Mesendoderm (in vitro differentiated cells): ENCODE results near the gene ACSS2.

ENCODE experiments used
- DNase-seq: peaks from one replicate; pipeline ENCODE4 v3.0.0; 2013
- H2AK5ac ChIP-seq: 2 replicates; pipeline ENCODE4 v1.6.1; 2013; ENCODE audit warnings: low read length, inconsistent platforms
- H2BK120ac ChIP-seq: 2 replicates; pipeline ENCODE4 v1.6.1; 2013; ENCODE audit warnings: low read depth, mild to moderate bottlenecking, low read length, moderate library complexity, mixed read lengths
- H2BK15ac ChIP-seq: replicated peaks from 2 replicates; pipeline ENCODE4 v1.6.1; 2013; ENCODE audit warnings: low read depth, mild to moderate bottlenecking, moderate library complexity
- H2BK5ac ChIP-seq: 2 replicates; pipeline ENCODE4 v1.6.1; 2013; ENCODE audit warnings: low read length, inconsistent platforms
- H3K18ac ChIP-seq: 2 replicates; pipeline ENCODE4 v1.6.1; 2013; ENCODE audit warnings: mild to moderate bottlenecking, low read length, mixed read lengths
- H3K23ac ChIP-seq: one replicate; pipeline ENCODE4 v1.6.1; 2013; ENCODE audit warnings: low read length
- H3K27ac ChIP-seq: 2 replicates; pipeline ENCODE4 v1.5.1; 2013; ENCODE audit warnings: low read depth, mild to moderate bottlenecking, inconsistent platforms, low read length, moderate library complexity
- H3K27me3 ChIP-seq: 2 replicates; pipeline ENCODE4 v1.6.1; 2013; ENCODE audit warnings: low read length, control low read depth, mild to moderate bottlenecking, inconsistent platforms; ENCODE audit not compliant: insufficient read depth, poor library complexity
- H3K36me3 ChIP-seq: 2 replicates; pipeline ENCODE4 v1.6.1; 2013; ENCODE audit warnings: low read length, inconsistent platforms; ENCODE audit not compliant: control insufficient read depth, insufficient read depth
- H3K4ac ChIP-seq: one replicate; pipeline ENCODE4 v1.6.1; 2013; ENCODE audit warnings: low read depth, mild to moderate bottlenecking, low read length, moderate library complexity
- H3K4me1 ChIP-seq: 2 replicates; pipeline ENCODE4 v1.6.1; 2013; ENCODE audit warnings: low read depth, low read length, inconsistent platforms; ENCODE audit not compliant: control insufficient read depth
- H3K4me2 ChIP-seq: 2 replicates; pipeline ENCODE4 v1.6.1; 2013; ENCODE audit warnings: low read length
- H3K4me3 ChIP-seq: 2 replicates; pipeline ENCODE4 v1.5.1; 2013; ENCODE audit warnings: mild to moderate bottlenecking, low read length
- H3K56ac ChIP-seq: one replicate; pipeline ENCODE4 v1.6.1; 2013; ENCODE audit warnings: low read length
- H3K79me1 ChIP-seq: 2 replicates; pipeline ENCODE4 v1.6.1; 2013; ENCODE audit warnings: low read length, inconsistent platforms
- H3K79me2 ChIP-seq: 2 replicates; pipeline ENCODE4 v1.6.1; 2013; ENCODE audit warnings: mild to moderate bottlenecking, low read length; ENCODE audit not compliant: control insufficient read depth, insufficient read depth
- H3K9ac ChIP-seq: 2 replicates; pipeline ENCODE4 v1.6.1; 2013; ENCODE audit warnings: low read length, inconsistent platforms
- H4K5ac ChIP-seq: one replicate; pipeline ENCODE4 v1.6.1; 2013; ENCODE audit warnings: low read length
- H4K8ac ChIP-seq: one replicate; pipeline ENCODE4 v1.6.1; 2013; ENCODE audit warnings: low read depth, mild to moderate bottlenecking, control low read depth, low read length, moderate library complexity
- WGBS: extraction: QIAGEN DNeasy Blood & Tissue Kit; methylation state at CpG from one replicate; pipeline ENCODE4 v1.1.7; 2013; ENCODE audit warnings: low lambda C conversion rate, missing lambda C conversion rate; ENCODE audit not compliant: insufficient coverage; ENCODE audit errors: extremely low coverage; 5-methylcytosine and 5-hydroxymethylcytosine counted together

The ACSS2 gene

GRCh38 chr20:34871320-34871926 is 5.0 kb upstream of the ACSS2 start:
- Histone ChIP-seq H3K9ac (peak overlapping the region; percentile 11), H3K79me2 (no peaks in the 10 kb centered on the region), H3K56ac (peak overlapping the region; percentile 84), H4K5ac (no peak overlapping the region), H3K23ac (no peak overlapping the region), H2BK120ac (no peak overlapping the region), H3K27ac (no peak overlapping the region), H2AK5ac (no peak overlapping the region), H3K79me1 (peaks cover 3% of the 10 kb centered on the region), H2BK5ac (no peak overlapping the region), H3K4me3 (no peak overlapping the region), H3K36me3 (no peaks in the 10 kb centered on the region), H3K18ac (no peak overlapping the region), H2BK15ac (no peak overlapping the region), H3K27me3 (no peaks in the 10 kb centered on the region), H3K4me2 (no peak overlapping the region), H3K4me1 (peaks cover 3% of the 10 kb centered on the region), H3K4ac (no peak overlapping the region), H4K8ac (no peak overlapping the region)
- WGBS, result 100% methylated on average over 1 of the region's 7 CpGs
- no peak for DNase-seq

- H3K79me1 ChIP-seq, result peaks cover 3% of the 10 kb centered on the region
- no peaks in the 10 kb centered on the region for H3K27me3 ChIP-seq
- no peak overlapping the region for H2BK5ac ChIP-seq
- H2BK120ac ChIP-seq, result no peak overlapping the region
- no peak for DNase-seq
- no peak overlapping the region for H3K23ac ChIP-seq
- no peaks in the 10 kb centered on the region for H3K79me2 ChIP-seq
- no peak overlapping the region for H3K27ac ChIP-seq
- peaks cover 3% of the 10 kb centered on the region for H3K4me1 ChIP-seq
- H4K5ac ChIP-seq, result no peak overlapping the region
- no peak overlapping the region for H2BK15ac ChIP-seq
- no peak overlapping the region for H4K8ac ChIP-seq
- no peaks in the 10 kb centered on the region for H3K36me3 ChIP-seq
- H3K9ac ChIP-seq, result peak overlapping the region; percentile 78
- no CpG with 5 or more reads among the region's 10 CpGs for WGBS
- H3K4me3 ChIP-seq, result peak overlapping the region; percentile 72
- H3K56ac ChIP-seq, result peak overlapping the region; percentile 84
- H3K4ac ChIP-seq, result no peak overlapping the region
- no peak overlapping the region for H2AK5ac ChIP-seq
- peak overlapping the region; percentile 93 for H3K4me2 ChIP-seq
- peak overlapping the region; percentile 46 for H3K18ac ChIP-seq
Measured at GRCh38 chr20:34871966-34872621, 4.3 kb upstream of the ACSS2 start.

- no peak within 1 kb of the TSS for H3K27ac ChIP-seq
- H3K4ac ChIP-seq, result no peak within 1 kb of the TSS
- H3K4me2 ChIP-seq, result peak within 1 kb of the TSS; percentile 93
- no peak within 1 kb of the TSS for H2BK5ac ChIP-seq
- peak within 1 kb of the TSS; percentile 78 for H3K9ac ChIP-seq
- H3K27me3 ChIP-seq, result no peaks in the 10 kb centered on the region
- no peak within 1 kb of the TSS for H3K23ac ChIP-seq
- peak within 1 kb of the TSS; percentile 46 for H3K18ac ChIP-seq
- H2BK120ac ChIP-seq, result no peak within 1 kb of the TSS
- H3K4me3 ChIP-seq, result peak within 1 kb of the TSS; percentile 72
- peaks cover 3% of the 10 kb centered on the region for H3K79me1 ChIP-seq
- DNase-seq, result peak; percentile 84
- no peak within 1 kb of the TSS for H2BK15ac ChIP-seq
- no peak within 1 kb of the TSS for H4K8ac ChIP-seq
- WGBS, result no CpG with 5 or more reads among the region's 52 CpGs
- peaks cover 3% of the 10 kb centered on the region for H3K4me1 ChIP-seq
- no peaks in the 10 kb centered on the region for H3K36me3 ChIP-seq
- H2AK5ac ChIP-seq, result no peak within 1 kb of the TSS
- H3K79me2 ChIP-seq, result no peaks in the 10 kb centered on the region
- peak within 1 kb of the TSS; percentile 86 for H3K56ac ChIP-seq
- no peak within 1 kb of the TSS for H4K5ac ChIP-seq
Measured at GRCh38 chr20:34872622-34873224, 3.7 kb upstream of the ACSS2 start, which contains the start of gene GGT7. GGT7 (minus strand) TSS chr20:34872856; CDS start chr20:34872815, 41 bp downstream.

- Histone ChIP-seq H3K4me3 (no peak overlapping the region), H3K23ac (no peak overlapping the region), H3K4me1 (peaks cover 3% of the 10 kb centered on the region), H3K18ac (no peak overlapping the region), H3K56ac (no peak overlapping the region), H2AK5ac (no peak overlapping the region), H2BK120ac (no peak overlapping the region), H3K4me2 (no peak overlapping the region), H3K79me2 (no peaks in the 10 kb centered on the region), H3K4ac (no peak overlapping the region), H3K36me3 (no peaks in the 10 kb centered on the region), H2BK5ac (no peak overlapping the region), H4K8ac (no peak overlapping the region), H2BK15ac (no peak overlapping the region), H3K27me3 (no peaks in the 10 kb centered on the region), H3K79me1 (peaks cover 5% of the 10 kb centered on the region), H4K5ac (no peak overlapping the region), H3K9ac (no peak overlapping the region), H3K27ac (no peak overlapping the region)
- WGBS, result no CpG with 5 or more reads among the region's 3 CpGs
- no peak for DNase-seq
Measured at GRCh38 chr20:34873583-34874093, 2.8 kb upstream of the ACSS2 start.

GRCh38 chr20:34874094-34874654 is 2.2 kb upstream of the ACSS2 start:
- Histone ChIP-seq H3K23ac (no peak overlapping the region), H3K27ac (no peak overlapping the region), H3K79me1 (peaks cover 5% of the 10 kb centered on the region), H3K4ac (no peak overlapping the region), H2BK5ac (no peak overlapping the region), H4K5ac (no peak overlapping the region), H4K8ac (no peak overlapping the region), H3K4me3 (no peak overlapping the region), H3K4me1 (peaks cover 3% of the 10 kb centered on the region), H2AK5ac (peak overlapping the region; percentile 11), H2BK15ac (no peak overlapping the region), H3K27me3 (no peaks in the 10 kb centered on the region), H3K9ac (no peak overlapping the region), H3K79me2 (no peaks in the 10 kb centered on the region), H3K4me2 (no peak overlapping the region), H2BK120ac (no peak overlapping the region), H3K36me3 (no peaks in the 10 kb centered on the region), H3K56ac (no peak overlapping the region), H3K18ac (no peak overlapping the region)
- peak; percentile 92 for DNase-seq
- WGBS, result no CpG with 5 or more reads among the region's 2 CpGs
